Cardiac muscle cell (in vitro differentiated cells and primary cell): ENCODE data around the gene LPAR5. TPM values are rescaled to one million over a fixed set of nuclear protein-coding genes. Genes with fewer than 3 reads are reported as not detected.

Experiments
- DNase-seq, 2 donors: peaks; one replicate each; pipeline versions ENCODE4 v3.0.0 to v3.0.0-alpha.2; 2010 to 2017; ENCODE audit warnings: low read depth in 1 of 2, low spot score in 1 of 2
- H3K27ac ChIP-seq: fragments of 200-600 bp; sonication (generic); 2 replicates; pipeline ENCODE4 v1.5.1; 2016
- H3K27me3 ChIP-seq: fragments of 200-600 bp; sonication (generic); 2 replicates; pipeline ENCODE4 v1.6.0; 2016; ENCODE audit warnings: control low read depth
- H3K36me3 ChIP-seq: fragments of 200-600 bp; sonication (generic); 2 replicates; pipeline ENCODE4 v1.5.1; 2016; ENCODE audit warnings: control low read depth
- H3K4me1 ChIP-seq: fragments of 200-600 bp; sonication (generic); 2 replicates; pipeline ENCODE4 v1.8.1; 2017; ENCODE audit warnings: low read depth, mild to moderate bottlenecking, mixed run types
- H3K4me3 ChIP-seq: fragments of 200-600 bp; sonication (generic); 2 replicates; pipeline ENCODE4 v1.5.1; 2016; ENCODE audit warnings: mild to moderate bottlenecking
- H3K9me3 ChIP-seq: fragments of 200-600 bp; sonication (generic); 2 replicates; pipeline ENCODE4 v1.5.1; 2017; ENCODE audit warnings: low read depth, mild to moderate bottlenecking, control low read depth
- polyA plus RNA-seq: library from polyadenylated mRNA; unstranded; fragments of >200 nt; fragmentation: Nextera tagmentation; extraction: Ambion mirVana; gene quantifications from 2 replicates; pipeline ENCODE4 v1.2.1, GENCODE V29; 2016
- total RNA-seq: library from RNA; depleted of rRNA; stranded (reverse); fragments of >200 nt; gene quantifications from 2 replicates; pipeline ENCODE4 v1.2.3, GENCODE V29; 2016
- TF ChIP-seq, protein P1 (sequence below): IDR thresholded peaks from 2 replicates; pipeline ENCODE4 v1.5.1; 2012; ENCODE audit warnings: low read depth, mild to moderate bottlenecking, low read length

LPAR5 gene
- total and polyA plus RNA-seq, 2 experiments from 2014 or later, result 0.71 to 0.78 TPM

DNA sequence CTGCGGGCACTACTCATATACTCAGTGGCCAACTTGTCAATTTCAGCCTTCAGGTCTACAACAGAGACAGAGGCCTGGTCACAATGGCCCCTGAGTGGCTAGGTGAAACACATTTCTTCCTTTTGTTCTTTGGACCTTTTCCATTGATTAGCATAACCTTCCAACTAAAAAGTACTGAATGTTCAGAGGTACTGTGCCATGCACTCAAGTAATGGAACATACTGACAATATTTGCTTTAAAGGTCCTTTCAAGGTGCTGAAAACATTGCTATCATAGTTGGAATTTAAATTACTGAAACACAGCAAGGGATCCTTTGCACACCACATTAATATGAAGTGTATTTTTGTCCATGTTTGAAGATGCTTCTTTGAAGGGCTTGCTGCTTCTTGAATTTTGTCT, 17.6 kb upstream of the LPAR5 start:
- DNase-seq, result no peak
- H3K4me3 ChIP-seq, result no peak overlapping the region
- H3K36me3 ChIP-seq, result peaks cover 26% of the 10 kb centered on the region
- TF ChIP-seq, protein P1, sequence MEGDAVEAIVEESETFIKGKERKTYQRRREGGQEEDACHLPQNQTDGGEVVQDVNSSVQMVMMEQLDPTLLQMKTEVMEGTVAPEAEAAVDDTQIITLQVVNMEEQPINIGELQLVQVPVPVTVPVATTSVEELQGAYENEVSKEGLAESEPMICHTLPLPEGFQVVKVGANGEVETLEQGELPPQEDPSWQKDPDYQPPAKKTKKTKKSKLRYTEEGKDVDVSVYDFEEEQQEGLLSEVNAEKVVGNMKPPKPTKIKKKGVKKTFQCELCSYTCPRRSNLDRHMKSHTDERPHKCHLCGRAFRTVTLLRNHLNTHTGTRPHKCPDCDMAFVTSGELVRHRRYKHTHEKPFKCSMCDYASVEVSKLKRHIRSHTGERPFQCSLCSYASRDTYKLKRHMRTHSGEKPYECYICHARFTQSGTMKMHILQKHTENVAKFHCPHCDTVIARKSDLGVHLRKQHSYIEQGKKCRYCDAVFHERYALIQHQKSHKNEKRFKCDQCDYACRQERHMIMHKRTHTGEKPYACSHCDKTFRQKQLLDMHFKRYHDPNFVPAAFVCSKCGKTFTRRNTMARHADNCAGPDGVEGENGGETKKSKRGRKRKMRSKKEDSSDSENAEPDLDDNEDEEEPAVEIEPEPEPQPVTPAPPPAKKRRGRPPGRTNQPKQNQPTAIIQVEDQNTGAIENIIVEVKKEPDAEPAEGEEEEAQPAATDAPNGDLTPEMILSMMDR, result no peak
- no peak overlapping the region for H3K27ac ChIP-seq
- H3K9me3 ChIP-seq, result no peaks in the 10 kb centered on the region
- H3K27me3 ChIP-seq, result no peaks in the 10 kb centered on the region
- no peaks in the 10 kb centered on the region for H3K4me1 ChIP-seq

DNA sequence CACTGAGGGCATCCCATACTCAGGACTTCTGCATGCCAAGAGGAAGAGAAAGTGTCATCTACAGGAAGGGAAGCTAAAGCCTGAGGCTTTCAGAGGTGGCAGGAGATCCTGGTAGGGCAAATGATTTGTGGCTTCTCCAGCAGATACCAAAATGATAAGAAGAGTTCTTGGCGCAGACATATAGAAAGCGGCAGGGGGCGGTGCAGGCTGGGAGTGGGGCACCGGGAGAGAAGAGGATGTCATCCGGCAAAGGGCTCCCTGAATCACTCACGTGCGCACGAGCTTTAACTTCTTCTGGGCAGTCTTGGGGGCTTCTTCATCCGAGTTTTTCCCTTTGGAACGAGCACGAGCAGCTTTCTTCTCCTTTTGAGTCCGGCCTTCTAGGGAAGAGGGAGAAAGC, 16.6 kb upstream of the LPAR5 start:
- Histone ChIP-seq H3K9me3 (no peaks in the 10 kb centered on the region), H3K36me3 (peaks cover 26% of the 10 kb centered on the region), H3K27ac (no peak overlapping the region), H3K27me3 (no peaks in the 10 kb centered on the region), H3K4me3 (no peak overlapping the region), H3K4me1 (no peaks in the 10 kb centered on the region)
- TF ChIP-seq, protein P1, result no peak
- DNase-seq, result no peak

DNA sequence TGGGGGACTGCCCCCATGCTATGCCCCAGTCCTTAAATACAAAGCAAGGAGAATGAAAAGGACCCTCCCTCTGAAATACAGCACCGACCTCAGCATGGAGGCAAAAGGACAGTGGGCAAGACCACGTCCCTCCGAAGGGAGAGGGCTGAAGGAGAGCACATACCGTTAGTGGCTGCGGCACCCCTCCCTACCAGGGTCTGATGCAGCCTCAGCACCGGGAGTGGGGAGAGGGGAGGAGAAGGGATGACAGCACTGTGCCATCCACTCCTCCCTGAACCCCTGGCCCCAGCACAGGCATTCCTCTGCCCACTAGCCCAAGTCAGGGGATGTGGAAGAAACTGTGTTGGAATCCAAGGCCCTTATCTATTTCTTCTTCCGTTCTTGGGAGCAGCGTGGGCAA, 15.1 kb upstream of the LPAR5 start:
- no peak for DNase-seq
- Histone ChIP-seq H3K4me1 (no peaks in the 10 kb centered on the region), H3K27ac (no peak overlapping the region), H3K27me3 (no peaks in the 10 kb centered on the region), H3K36me3 (peaks cover 19% of the 10 kb centered on the region), H3K4me3 (no peak overlapping the region), H3K9me3 (no peaks in the 10 kb centered on the region)
- TF ChIP-seq, protein P1, result no peak

DNA sequence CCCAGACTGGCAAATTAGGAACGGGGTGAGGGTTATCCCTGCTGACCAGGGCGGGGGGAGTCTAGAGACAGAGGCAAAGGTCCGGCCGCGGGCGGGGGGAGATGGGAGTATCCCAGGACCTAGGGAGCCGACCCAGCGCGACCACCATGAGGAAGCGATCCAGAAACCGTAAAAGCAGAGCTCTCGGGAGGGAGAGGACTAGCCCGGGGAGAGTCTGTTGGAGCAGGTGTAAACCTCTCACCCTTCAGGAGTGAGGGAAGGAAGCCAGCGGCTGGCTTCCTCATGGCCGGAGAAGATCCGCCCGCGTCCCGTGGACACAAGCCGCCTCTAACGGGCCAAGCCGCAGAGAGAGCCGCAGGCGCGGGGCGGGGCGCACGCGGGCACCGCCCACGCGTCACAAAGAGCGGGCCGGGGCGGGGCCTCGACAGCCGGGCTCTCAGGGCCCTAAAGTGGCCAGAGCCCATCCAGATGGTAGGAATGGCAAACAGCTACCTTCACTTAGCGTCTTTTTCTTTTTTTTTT, 11.4 kb upstream of the LPAR5 start, which contains the start of gene ACRBP:
ACRBP (minus strand) TSS at position 350 of the 522 bp plus-strand sequence; CDS start at position 284, 66 bp downstream.
- Histone ChIP-seq H3K36me3 (peaks cover 9% of the 10 kb centered on the region), H3K27me3 (no peaks in the 10 kb centered on the region), H3K4me3 (peak within 1 kb of the TSS; percentile 30), H3K27ac (no peak within 1 kb of the TSS), H3K9me3 (no peaks in the 10 kb centered on the region), H3K4me1 (no peaks in the 10 kb centered on the region)
- DNase-seq, result peak; percentile 74 to 88
- TF ChIP-seq, protein P1, result no peak

DNA sequence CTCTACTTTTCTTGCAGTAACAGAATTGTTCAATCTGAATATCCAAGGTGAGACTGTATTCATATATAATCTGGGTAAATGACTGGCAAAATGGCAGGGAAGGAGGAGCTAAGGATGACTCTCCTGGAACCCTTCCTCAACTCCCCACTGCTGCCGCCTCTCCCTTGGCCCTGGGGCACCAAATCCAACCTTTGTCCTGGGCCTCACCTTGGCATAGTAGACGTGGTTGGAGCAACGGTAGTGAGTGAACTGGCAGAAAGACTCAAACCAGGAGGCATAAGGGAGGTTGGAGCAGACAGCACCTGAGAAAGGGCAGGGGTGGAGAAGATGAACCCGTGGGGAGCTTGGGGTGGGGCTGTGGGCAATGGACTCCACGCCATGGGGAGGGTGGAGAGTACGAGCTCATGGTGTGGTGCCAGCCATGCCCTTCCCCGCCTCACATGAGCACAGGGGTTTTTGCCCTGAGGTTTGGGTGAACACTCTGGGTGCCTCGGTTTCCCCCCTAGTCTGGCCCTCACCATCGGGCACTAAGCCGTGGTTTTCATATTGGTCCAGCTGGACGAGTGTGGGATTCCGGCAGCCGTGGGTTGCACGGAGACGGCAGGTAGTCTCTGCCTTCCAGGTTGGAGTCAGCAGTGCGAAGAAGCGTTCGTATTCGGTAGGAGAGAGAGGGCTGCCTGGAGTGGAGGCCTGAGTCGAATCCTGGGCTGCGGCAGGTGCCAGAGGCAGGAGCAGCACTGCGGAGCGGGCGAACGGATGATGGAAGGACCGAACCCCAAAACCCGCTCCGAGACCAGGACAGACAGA, 10.7 kb upstream of the LPAR5 start:
- H3K27me3 ChIP-seq, result no peaks in the 10 kb centered on the region
- no peaks in the 10 kb centered on the region for H3K9me3 ChIP-seq
- peak overlapping the region; percentile 30 for H3K4me3 ChIP-seq
- no peaks in the 10 kb centered on the region for H3K4me1 ChIP-seq
- H3K36me3 ChIP-seq, result peaks cover 6% of the 10 kb centered on the region
- H3K27ac ChIP-seq, result no peak overlapping the region
- no peak for DNase-seq
- TF ChIP-seq, protein P1, result no peak
